H9 (cell line): ENCODE results near the gene PRR14. TPM values are rescaled to one million over a fixed set of nuclear protein-coding genes. Genes with fewer than 3 reads are reported as not detected.

Source experiments
- DNase-seq: peaks from one replicate; pipeline ENCODE4 v3.0.0-alpha.2; 2017
- H2AFZ ChIP-seq: one replicate; pipeline ENCODE4 v1.6.1; 2013; ENCODE audit warnings: mild to moderate bottlenecking, low read length, control low read depth, moderate library complexity
- H2AK5ac ChIP-seq: 2 replicates; pipeline ENCODE4 v1.6.1; 2013; ENCODE audit warnings: low read length, control low read depth, mixed read lengths; ENCODE audit not compliant: insufficient read length
- H2BK120ac ChIP-seq: one replicate; pipeline ENCODE4 v1.6.1; 2013; ENCODE audit warnings: low read depth, mild to moderate bottlenecking, low read length, control low read depth, inconsistent platforms; ENCODE audit not compliant: poor library complexity, severe bottlenecking
- H2BK12ac ChIP-seq: 2 replicates; pipeline ENCODE4 v1.6.1; 2013; ENCODE audit warnings: low read length, control low read depth, mixed read lengths, low read depth; ENCODE audit not compliant: insufficient read length
- H2BK15ac ChIP-seq: 2 replicates; pipeline ENCODE4 v1.6.1; 2013; ENCODE audit warnings: low read depth, low read length, control low read depth
- H2BK20ac ChIP-seq: one replicate; pipeline ENCODE4 v1.6.1; 2013; ENCODE audit warnings: low read depth, mild to moderate bottlenecking, low read length, control low read depth, inconsistent platforms; ENCODE audit not compliant: poor library complexity, severe bottlenecking
- H2BK5ac ChIP-seq: 2 replicates; pipeline ENCODE4 v1.6.1; 2013; ENCODE audit warnings: low read length, control low read depth, mixed read lengths; ENCODE audit not compliant: insufficient read length
- H3K14ac ChIP-seq: 2 replicates; pipeline ENCODE4 v1.6.1; 2013; ENCODE audit warnings: low read length, control low read depth; ENCODE audit not compliant: insufficient read depth
- H3K18ac ChIP-seq: 2 replicates; pipeline ENCODE4 v1.6.1; 2013; ENCODE audit warnings: low read depth, mild to moderate bottlenecking, mixed read lengths, low read length, control low read depth; ENCODE audit not compliant: insufficient read length
- H3K23ac ChIP-seq: 2 replicates; pipeline ENCODE4 v1.6.1; 2013; ENCODE audit warnings: low read length, control low read depth, mixed read lengths, low read depth; ENCODE audit not compliant: insufficient read length
- H3K23me2 ChIP-seq: 2 replicates; pipeline ENCODE4 v1.6.1; 2013; ENCODE audit warnings: low read depth, mild to moderate bottlenecking, mixed read lengths, low read length, control low read depth; ENCODE audit not compliant: insufficient read length, poor library complexity, severe bottlenecking
- H3K27ac ChIP-seq: 2 replicates; pipeline ENCODE4 v1.5.1; 2013; ENCODE audit warnings: low read length, control low read depth, mixed read lengths, low read depth; ENCODE audit not compliant: insufficient read length
- H3K27me3 ChIP-seq: 2 replicates; pipeline ENCODE4 v1.6.1; 2013; ENCODE audit warnings: low read length, control low read depth, inconsistent platforms; ENCODE audit not compliant: insufficient read depth
- H3K4ac ChIP-seq: 2 replicates; pipeline ENCODE4 v1.6.1; 2013; ENCODE audit warnings: low read depth, mild to moderate bottlenecking, control low read depth, inconsistent platforms, low read length, moderate library complexity
- H3K4me1 ChIP-seq: 2 replicates; pipeline ENCODE4 v1.6.1; 2013; ENCODE audit warnings: low read length, control low read depth, inconsistent platforms; ENCODE audit not compliant: insufficient read depth
- H3K4me2 ChIP-seq: 2 replicates; pipeline ENCODE4 v1.6.1; 2013; ENCODE audit warnings: low read length, control low read depth, mixed read lengths; ENCODE audit not compliant: insufficient read length, insufficient read depth
- H3K56ac ChIP-seq: 2 replicates; pipeline ENCODE4 v1.6.1; 2013; ENCODE audit warnings: low read depth, mild to moderate bottlenecking, mixed read lengths, low read length, control low read depth; ENCODE audit not compliant: insufficient read length
- H3K79me1 ChIP-seq: 2 replicates; pipeline ENCODE4 v1.6.1; 2013; ENCODE audit warnings: low read depth, mild to moderate bottlenecking, moderate library complexity, low read length, control low read depth, inconsistent platforms; ENCODE audit not compliant: insufficient read depth, poor library complexity, severe bottlenecking
- H3K79me2 ChIP-seq: 2 replicates; pipeline ENCODE4 v1.6.1; 2013; ENCODE audit warnings: low read length, control low read depth, inconsistent platforms; ENCODE audit not compliant: insufficient read depth
- H3K9ac ChIP-seq: 2 replicates; pipeline ENCODE4 v1.6.1; 2013; ENCODE audit warnings: low read length, control low read depth, mixed read lengths; ENCODE audit not compliant: insufficient read length; ENCODE audit errors: extremely low read depth
- H3K9me3 ChIP-seq: one replicate; pipeline ENCODE4 v1.6.1; 2013; ENCODE audit warnings: low read depth, low read length, inconsistent platforms; ENCODE audit not compliant: control insufficient read depth
- H3T11ph ChIP-seq: one replicate; pipeline ENCODE4 v1.6.1; 2013; ENCODE audit warnings: mild to moderate bottlenecking, low read length, control low read depth, inconsistent platforms
- H4K20me1 ChIP-seq: one replicate; pipeline ENCODE4 v1.6.1; 2013; ENCODE audit not compliant: control insufficient read depth, insufficient read length, insufficient read depth
- H4K5ac ChIP-seq: 2 replicates; pipeline ENCODE4 v1.6.1; 2013; ENCODE audit warnings: low read depth, mild to moderate bottlenecking, mixed read lengths, low read length, control low read depth; ENCODE audit not compliant: insufficient read length
- H4K8ac ChIP-seq: replicated peaks from 2 replicates; pipeline ENCODE4 v1.6.1; 2013; ENCODE audit warnings: low read length, control low read depth, mixed read lengths, low read depth; ENCODE audit not compliant: insufficient read length
- H4K91ac ChIP-seq: 2 replicates; pipeline ENCODE4 v1.6.1; 2013; ENCODE audit warnings: low read depth, mild to moderate bottlenecking, moderate library complexity, mixed read lengths, low read length, control low read depth; ENCODE audit not compliant: insufficient read length
- H3K27ac Mint-ChIP-seq, 3 experiments: 2 replicates in 2 of 3; 3 replicates in 1 of 3; pipeline ENCODE4 v1.8.0; 2020 to 2021; ENCODE audit warnings: mixed read lengths in 3 of 3, mild to moderate bottlenecking in 1 of 3, moderate library complexity in 1 of 3
- H3K27me3 Mint-ChIP-seq: 2 replicates; pipeline ENCODE4 v1.8.0; 2021; ENCODE audit warnings: low read depth, mild to moderate bottlenecking, moderate library complexity, mixed read lengths
- H3K36me3 Mint-ChIP-seq, 3 experiments: 2 replicates in 2 of 3; 3 replicates in 1 of 3; pipeline ENCODE4 v1.8.0; 2020 to 2021; ENCODE audit warnings: low read depth in 3 of 3, mixed read lengths in 3 of 3; ENCODE audit not compliant: insufficient read depth in 1 of 3
- H3K4me1 Mint-ChIP-seq, 2 experiments: 2 replicates each; pipeline ENCODE4 v1.8.0; 2020; ENCODE audit warnings: mixed read lengths in 2 of 2
- H3K4me3 Mint-ChIP-seq, 2 experiments: 2 replicates in 1 of 2; 3 replicates in 1 of 2; pipeline ENCODE4 v1.8.0; 2020 to 2021; ENCODE audit warnings: mild to moderate bottlenecking in 2 of 2, mixed read lengths in 2 of 2, moderate library complexity in 1 of 2
- H3K9me3 Mint-ChIP-seq, 2 experiments: 2 replicates in 1 of 2; 3 replicates in 1 of 2; pipeline ENCODE4 v1.8.0; 2020; ENCODE audit warnings: mild to moderate bottlenecking in 2 of 2, mixed read lengths in 2 of 2, moderate library complexity in 1 of 2
- WGBS: extraction: QIAGEN DNeasy Blood & Tissue Kit; methylation state at CpG from one replicate; pipeline ENCODE4 v1.1.7; 2013; ENCODE audit warnings: missing lambda C conversion rate, low lambda C conversion rate, mixed read lengths; ENCODE audit not compliant: insufficient read length; ENCODE audit errors: extremely low coverage; 5-methylcytosine and 5-hydroxymethylcytosine counted together
- total RNA-seq: library from RNA; stranded (reverse); gene quantifications from 2 replicates; pipeline ENCODE4 v1.2.1, GENCODE V29; 2021
- TF ChIP-seq, protein P1 (sequence below): fragments of 200-600 bp; sonication (generic); conservative IDR thresholded peaks from 3 replicates; pipeline ENCODE4 v1.8.0; 2021; ENCODE audit warnings: antibody characterized with exemption, mild to moderate bottlenecking

The PRR14 gene
- total RNA-seq, 1 experiment from 2014 or later, result 11.6 TPM

DNA sequence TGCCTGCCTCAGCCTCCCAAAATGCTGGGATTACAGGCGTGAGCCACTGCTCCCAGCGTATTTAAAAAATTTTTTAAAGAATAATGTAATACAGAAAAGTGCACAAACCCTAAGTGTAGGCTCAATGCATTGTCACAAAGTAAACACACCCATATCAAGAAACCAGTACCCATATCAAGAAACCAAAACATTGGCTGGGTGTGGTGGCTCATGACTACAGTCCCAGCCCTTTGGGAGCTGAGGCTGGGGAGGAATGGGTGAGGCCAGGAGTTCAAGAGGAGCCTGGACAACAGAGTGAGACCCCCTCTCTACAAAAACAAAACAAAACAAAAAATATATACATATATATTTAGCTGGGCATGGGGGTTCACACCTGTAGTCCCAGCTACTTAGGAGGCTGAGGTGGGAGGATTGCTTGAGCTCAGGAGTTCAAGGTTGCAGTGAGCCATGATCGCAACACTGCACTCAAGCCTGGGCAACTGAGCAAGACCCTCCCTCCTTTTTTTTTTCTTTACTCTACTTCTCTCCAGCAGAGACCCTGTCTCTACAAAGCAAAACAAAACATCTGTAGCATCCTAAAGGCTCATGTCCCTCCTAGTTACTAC, 9.3 kb upstream of the PRR14 start:
- no peaks in the 10 kb centered on the region for H3K4me1 ChIP-seq
- H4K91ac ChIP-seq, result no peak overlapping the region
- no peaks in the 10 kb centered on the region for H3K4me1 Mint-ChIP-seq
- no peak overlapping the region for H3K9ac ChIP-seq
- H3K23me2 ChIP-seq, result no peaks in the 10 kb centered on the region
- no peak overlapping the region for H2AFZ ChIP-seq
- H3T11ph ChIP-seq, result no peak overlapping the region
- WGBS, result no CpG with 5 or more reads among the region's 3 CpGs
- no peaks in the 10 kb centered on the region for H3K79me1 ChIP-seq
- no peaks in the 10 kb centered on the region for H3K79me2 ChIP-seq
- H3K27me3 ChIP-seq, result no peaks in the 10 kb centered on the region
- H3K27ac ChIP-seq, result no peak overlapping the region
- H4K8ac ChIP-seq, result no peak overlapping the region
- H2BK20ac ChIP-seq, result no peak overlapping the region
- no peak overlapping the region for H3K23ac ChIP-seq
- no peak overlapping the region for H2AK5ac ChIP-seq
- no peak overlapping the region for H3K14ac ChIP-seq
- peaks cover 38% of the 10 kb centered on the region for H3K27me3 Mint-ChIP-seq
- H3K27ac Mint-ChIP-seq, result no peak overlapping the region
- no peak overlapping the region for H2BK120ac ChIP-seq
- no peak overlapping the region for H4K5ac ChIP-seq
- no peak overlapping the region for H2BK12ac ChIP-seq
- no peaks in the 10 kb centered on the region for H3K9me3 ChIP-seq
- no peak overlapping the region for H3K56ac ChIP-seq
- no peak overlapping the region for H3K4me3 Mint-ChIP-seq
- no peak overlapping the region for H2BK5ac ChIP-seq
- no peaks in the 10 kb centered on the region for H3K36me3 Mint-ChIP-seq
- no peaks in the 10 kb centered on the region for H3K9me3 Mint-ChIP-seq
- DNase-seq, result no peak
- no peak overlapping the region for H3K4me2 ChIP-seq
- no peaks in the 10 kb centered on the region for H4K20me1 ChIP-seq
- TF ChIP-seq, protein P1, sequence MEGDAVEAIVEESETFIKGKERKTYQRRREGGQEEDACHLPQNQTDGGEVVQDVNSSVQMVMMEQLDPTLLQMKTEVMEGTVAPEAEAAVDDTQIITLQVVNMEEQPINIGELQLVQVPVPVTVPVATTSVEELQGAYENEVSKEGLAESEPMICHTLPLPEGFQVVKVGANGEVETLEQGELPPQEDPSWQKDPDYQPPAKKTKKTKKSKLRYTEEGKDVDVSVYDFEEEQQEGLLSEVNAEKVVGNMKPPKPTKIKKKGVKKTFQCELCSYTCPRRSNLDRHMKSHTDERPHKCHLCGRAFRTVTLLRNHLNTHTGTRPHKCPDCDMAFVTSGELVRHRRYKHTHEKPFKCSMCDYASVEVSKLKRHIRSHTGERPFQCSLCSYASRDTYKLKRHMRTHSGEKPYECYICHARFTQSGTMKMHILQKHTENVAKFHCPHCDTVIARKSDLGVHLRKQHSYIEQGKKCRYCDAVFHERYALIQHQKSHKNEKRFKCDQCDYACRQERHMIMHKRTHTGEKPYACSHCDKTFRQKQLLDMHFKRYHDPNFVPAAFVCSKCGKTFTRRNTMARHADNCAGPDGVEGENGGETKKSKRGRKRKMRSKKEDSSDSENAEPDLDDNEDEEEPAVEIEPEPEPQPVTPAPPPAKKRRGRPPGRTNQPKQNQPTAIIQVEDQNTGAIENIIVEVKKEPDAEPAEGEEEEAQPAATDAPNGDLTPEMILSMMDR, result no peak
- no peak overlapping the region for H3K18ac ChIP-seq
- no peak overlapping the region for H3K4ac ChIP-seq
- H2BK15ac ChIP-seq, result no peak overlapping the region
